GM20000 (cell line): ENCODE results near the gene ZC3H4.

Source experiments
- DNase-seq: peaks from one replicate; pipeline ENCODE4 v3.0.0; 2012; ENCODE audit warnings: low spot score
- CTCF ChIP-seq: IDR thresholded peaks from 2 replicates; pipeline ENCODE4 v1.5.1; 2012; ENCODE audit warnings: mild to moderate bottlenecking, control low read depth; ENCODE audit errors: extremely low read depth, missing control alignments

Gene ZC3H4

DNA sequence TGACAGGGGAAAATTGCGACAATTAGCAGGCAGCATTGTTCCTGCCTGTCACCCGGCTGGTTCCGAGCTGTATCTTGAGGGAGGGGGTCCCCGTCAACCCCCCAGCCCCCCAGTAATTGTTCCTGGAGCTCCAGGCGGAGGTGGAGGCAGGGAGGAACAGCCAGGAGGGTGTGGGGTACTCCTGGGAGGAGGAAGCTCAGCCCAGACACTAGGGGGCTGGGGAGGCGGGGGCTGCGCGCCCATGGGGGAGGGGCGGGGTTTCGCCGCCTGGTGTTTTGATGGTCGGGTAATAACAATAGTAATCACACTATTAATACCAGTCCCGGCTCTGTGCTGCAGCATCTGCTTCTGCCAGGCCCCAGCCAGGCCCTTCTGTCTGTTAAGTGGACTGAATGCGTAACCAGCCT is 85.4 kb downstream of the ZC3H4 start:
- TF ChIP-seq CTCF, result no peak
- DNase-seq, result no peak

- DNase-seq, result no peak
Measured at GRCh38 chr19:47027586-47028088, 85.9 kb downstream of the ZC3H4 start.

DNA sequence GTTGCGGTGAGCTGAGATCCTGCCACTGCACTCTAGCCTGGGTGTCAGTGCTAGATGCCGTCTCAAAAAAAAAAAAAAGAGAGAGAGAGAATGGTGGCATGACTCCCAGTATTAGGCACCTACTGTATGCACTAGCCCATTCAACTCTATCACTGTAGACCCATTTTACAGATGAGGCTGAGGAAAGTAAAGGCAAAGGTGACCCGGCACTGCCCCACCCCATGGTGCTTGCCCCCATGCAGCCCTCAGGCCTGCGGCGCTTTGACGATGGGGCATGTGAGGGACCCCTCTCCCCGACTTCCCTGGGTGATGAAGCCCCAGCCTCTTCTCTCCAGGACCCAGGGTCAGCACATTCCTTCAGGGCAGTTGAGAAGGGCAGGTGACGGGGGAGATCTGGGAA is 86.7 kb downstream of the ZC3H4 start:
- no peak for DNase-seq
- no peak for TF ChIP-seq CTCF

More at GRCh38 chr19:47027586-47028088, 85.9 kb downstream of the ZC3H4 start:
- TF ChIP-seq CTCF, result no peak

DNA sequence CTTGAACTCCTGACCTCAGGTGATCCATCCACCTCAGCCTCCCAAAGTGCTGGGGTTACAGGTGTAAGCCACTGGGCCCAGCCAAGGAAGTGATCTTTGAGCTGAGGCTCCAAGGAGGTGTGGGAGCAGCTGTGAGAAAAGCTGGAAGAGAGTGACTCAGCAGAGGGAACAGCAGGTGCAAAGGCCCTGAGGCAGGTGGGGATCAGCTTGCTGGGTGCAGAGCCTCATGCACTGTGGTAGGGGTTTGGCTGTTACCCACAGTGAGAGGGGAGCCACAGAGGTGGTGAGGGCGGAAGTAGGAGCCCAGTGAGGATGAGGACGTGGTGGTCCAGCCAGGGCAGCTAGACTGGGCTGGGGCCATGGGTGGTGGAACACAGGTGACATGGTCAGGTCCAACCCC is 87.4 kb downstream of the ZC3H4 start:
- no peak for DNase-seq
- no peak for TF ChIP-seq CTCF

DNA sequence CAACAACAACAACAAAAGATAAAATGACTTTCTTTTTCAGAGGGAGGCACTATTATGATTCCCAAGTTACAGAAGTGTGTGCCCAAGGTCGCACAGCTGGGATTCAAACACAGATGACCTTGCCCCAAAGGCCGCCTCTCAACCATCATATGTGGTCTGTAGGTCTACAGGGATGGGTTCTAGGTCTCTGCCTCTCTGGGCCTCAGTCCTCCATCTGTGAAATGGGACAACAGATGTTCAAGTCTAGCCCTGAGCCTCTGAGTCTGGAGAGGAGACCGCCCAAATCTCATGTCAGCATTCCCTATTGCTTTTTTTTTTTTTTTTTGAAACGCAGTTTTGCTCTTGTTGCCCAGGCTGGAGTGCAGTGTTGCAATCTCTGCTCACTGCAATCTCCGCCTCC is 89.1 kb downstream of the ZC3H4 start:
- no peak for TF ChIP-seq CTCF

GRCh38 chr19:47023448-47023794 is 90.2 kb downstream of the ZC3H4 start:
- TF ChIP-seq CTCF, result no peak
- no peak for DNase-seq

More for the DNA sequence above, 89.1 kb downstream of the ZC3H4 start:
- DNase-seq, result no peak

- DNase-seq, result no peak
Measured at GRCh38 chr19:47022541-47023447, 90.8 kb downstream of the ZC3H4 start.

More at GRCh38 chr19:47022541-47023447, 90.8 kb downstream of the ZC3H4 start:
- no peak for TF ChIP-seq CTCF
